HCT116 (cell line): ENCODE results near the gene CARD18. TPM values are rescaled to one million over a fixed set of nuclear protein-coding genes. Genes with fewer than 3 reads are reported as not detected.

Experiments
- ATAC-seq: fragments of 200-7000 bp; cut with Tn5 transposase; 2 replicates; pipeline ENCODE4 v1.9.1; 2020; ENCODE audit warnings: mild to moderate bottlenecking, moderate library complexity
- BruUV-seq: library from RNA; stranded (reverse); fragments of 400-500 nt; replicated peaks from 2 replicates; lab custom pipeline; 2021; lab: Mats Ljungman, UMichigan
- CTCF ChIA-PET: fragments of 300-600 bp; sonication (Branson Sonifier 250); formaldehyde crosslinking; loops from one replicate; lab custom pipeline; 2021; ENCODE audit warnings: antibody characterized with exemption; lab: Charles Lee
- POLR2A ChIA-PET: fragments of 300-600, 350-600 bp; sonication (Branson Sonifier 250); formaldehyde crosslinking; loops from one replicate; lab custom pipeline; 2021; ENCODE audit warnings: antibody characterized with exemption; lab: Charles Lee
- RAD21 ChIA-PET, 2 experiments: fragments of 300-600 bp; sonication (Branson Sonifier 250); formaldehyde crosslinking; loops; one replicate each; lab custom pipeline; 2023; ENCODE audit warnings: low total read pairs in 2 of 2; ENCODE audit not compliant: uncharacterized antibody in 2 of 2, unreplicated experiment in 2 of 2, low non-redundant PET in 1 of 2; lab: Charles Lee
- DNase-seq: peaks from one replicate; pipeline ENCODE4 v3.0.0-alpha.2; 2010; ENCODE audit warnings: low read depth, low spot score
- H2AFZ ChIP-seq: fragments of 200-600 bp; shearing (Covaris generic), sonication (generic); 2 replicates; pipeline ENCODE4 v1.6.1; 2017; ENCODE audit warnings: low read depth, mixed run types, mixed read lengths, antibody characterized with exemption, low read length; ENCODE audit not compliant: poor library complexity, severe bottlenecking
- H3K27ac ChIP-seq: 2 replicates; pipeline ENCODE4 v1.5.1; 2012; ENCODE audit warnings: low read depth, low read length
- H3K27me3 ChIP-seq: fragments of 200-600 bp; sonication (generic); 2 replicates; pipeline ENCODE4 v1.6.1; 2016; ENCODE audit warnings: mixed run types, low read length, mixed read lengths; ENCODE audit not compliant: insufficient read depth
- H3K36me3 ChIP-seq, 2 experiments: fragments of 200-500 bp in 1 of 2; fragments of 200-600 bp in 1 of 2; sonication (Bioruptor generic) in 1 of 2; sonication (generic) in 1 of 2; 2 replicates each; pipeline versions ENCODE4 v1.5.1 to v1.6.1; 2014 to 2016; ENCODE audit warnings: low read length in 2 of 2, inconsistent platforms in 1 of 2, mixed read lengths in 1 of 2, mixed run types in 1 of 2; ENCODE audit not compliant: insufficient read depth in 2 of 2, control insufficient read depth in 1 of 2
- H3K4me1 ChIP-seq, 2 experiments: fragments of 200-600 bp in 1 of 2; sonication (generic) in 1 of 2; 2 replicates each; pipeline versions ENCODE4 v1.5.1 to v1.6.1; 2012 to 2017; ENCODE audit warnings: low read length in 2 of 2, inconsistent platforms in 1 of 2, mild to moderate bottlenecking in 1 of 2, mixed read lengths in 1 of 2, mixed run types in 1 of 2, moderate library complexity in 1 of 2; ENCODE audit not compliant: insufficient read depth in 2 of 2, control insufficient read depth in 1 of 2
- H3K4me2 ChIP-seq: fragments of 200-600 bp; sonication (generic); 2 replicates; pipeline ENCODE4 v1.6.1; 2017; ENCODE audit warnings: mixed run types, low read length, mixed read lengths
- H3K4me3 ChIP-seq, 2 experiments: fragments of 200-600 bp in 1 of 2; sonication (generic) in 1 of 2; replicated peaks in 1 of 2; 2 replicates each; pipeline ENCODE4 v1.5.1; 2011 to 2016; ENCODE audit warnings: low read length in 2 of 2, control low read depth in 1 of 2, low read depth in 1 of 2, mild to moderate bottlenecking in 1 of 2, mixed read lengths in 1 of 2, mixed run types in 1 of 2
- H3K79me2 ChIP-seq: fragments of 200-600 bp; sonication (generic); 2 replicates; pipeline ENCODE4 v1.6.1; 2017; ENCODE audit warnings: mild to moderate bottlenecking, mixed run types, low read length, moderate library complexity, mixed read lengths; ENCODE audit not compliant: insufficient read depth
- H3K9ac ChIP-seq: fragments of 200-600 bp; sonication (generic); 2 replicates; pipeline ENCODE4 v1.6.1; 2016; ENCODE audit warnings: low read length, mixed read lengths
- H3K9me2 ChIP-seq: fragments of 200-600 bp; sonication (generic), shearing (Covaris generic); 2 replicates; pipeline ENCODE4 v1.6.1; 2017; ENCODE audit warnings: mixed run types, mild to moderate bottlenecking, moderate library complexity; ENCODE audit not compliant: insufficient read depth
- H3K9me3 ChIP-seq, 2 experiments: fragments of 200-500 bp in 1 of 2; fragments of 200-600 bp in 1 of 2; sonication (Bioruptor generic) in 1 of 2; sonication (generic) in 1 of 2; 2 replicates each; pipeline ENCODE4 v1.6.1; 2014 to 2017; ENCODE audit warnings: low read length in 2 of 2, mixed read lengths in 2 of 2, inconsistent platforms in 1 of 2, low read depth in 1 of 2, mild to moderate bottlenecking in 1 of 2, mixed run types in 1 of 2, moderate library complexity in 1 of 2; ENCODE audit not compliant: control insufficient read depth in 1 of 2, insufficient read depth in 1 of 2
- H4K20me1 ChIP-seq: fragments of 200-600 bp; sonication (generic), shearing (Covaris generic); 2 replicates; pipeline ENCODE4 v1.6.1; 2017; ENCODE audit warnings: mixed run types, mild to moderate bottlenecking, moderate library complexity; ENCODE audit not compliant: insufficient read depth
- ATF3 ChIP-seq: IDR thresholded peaks from 2 replicates; pipeline ENCODE4 v1.6.1; 2012
- CEBPB ChIP-seq: IDR thresholded peaks from 2 replicates; pipeline ENCODE4 v1.6.1; 2012; ENCODE audit warnings: low read depth
- MAX ChIP-seq: IDR thresholded peaks from 2 replicates; pipeline ENCODE4 v1.6.1; 2012
- POLR2AphosphoS5 ChIP-seq: IDR thresholded peaks from 2 replicates; pipeline ENCODE4 v1.6.1; 2011; ENCODE audit warnings: mild to moderate bottlenecking, low read depth, low read length, moderate library complexity
- RAD21 ChIP-seq: IDR thresholded peaks from 2 replicates; pipeline ENCODE4 v1.6.1; 2012; ENCODE audit warnings: low read depth, mild to moderate bottlenecking
- SIN3A ChIP-seq: IDR thresholded peaks from 2 replicates; pipeline ENCODE4 v1.6.1; 2012; ENCODE audit warnings: low read depth
- SP1 ChIP-seq: IDR thresholded peaks from 2 replicates; pipeline ENCODE4 v1.6.1; 2012; ENCODE audit warnings: low read depth
- TCF7L2 ChIP-seq: IDR thresholded peaks from 2 replicates; pipeline ENCODE4 v1.7.0; 2011; ENCODE audit warnings: borderline replicate concordance, inconsistent platforms; ENCODE audit not compliant: insufficient read depth, insufficient read length; ENCODE audit errors: extremely low read depth
- YY1 ChIP-seq: IDR thresholded peaks from 2 replicates; pipeline ENCODE4 v1.6.1; 2011; ENCODE audit warnings: low read length, low read depth, moderate library complexity, mild to moderate bottlenecking; ENCODE audit not compliant: insufficient replicate concordance; ENCODE audit errors: extremely low read depth
- ZBTB33 ChIP-seq: IDR thresholded peaks from 2 replicates; pipeline ENCODE4 v1.6.1; 2011; ENCODE audit warnings: mild to moderate bottlenecking, low read length, moderate library complexity; ENCODE audit not compliant: insufficient replicate concordance; ENCODE audit errors: extremely low read depth
- ZFX ChIP-seq: fragments of 450-650 bp; IDR thresholded peaks from 2 replicates; pipeline ENCODE4 v1.6.1; 2017
- intact Hi-C: fragments of 100-400 bp; cut with micrococcal nuclease; formaldehyde crosslinking; loops from 2 replicates; pipeline ENCODE4 v1.10.0; 2022
- total RNA-seq: library from RNA; stranded (reverse); gene quantifications from one replicate; pipeline ENCODE4 v1.2.1, GENCODE V29; 2021; ENCODE audit not compliant: unreplicated experiment

Gene CARD18
- total RNA-seq, 1 experiment from 2014 or later = not detected

- H3K9ac ChIP-seq = no peak overlapping the region
- ATAC-seq = no peak
- no peak overlapping the region for H3K4me2 ChIP-seq
- H3K27me3 ChIP-seq = no peaks in the 10 kb centered on the region
- no peak overlapping the region for H2AFZ ChIP-seq
- POLR2A ChIA-PET = no interaction called here
- no peak overlapping the region for H3K27ac ChIP-seq
- no peaks in the 10 kb centered on the region for H3K4me1 ChIP-seq
- no peaks in the 10 kb centered on the region for H3K9me3 ChIP-seq
- RAD21 ChIA-PET = no interaction called here
- no peaks in the 10 kb centered on the region for H3K9me2 ChIP-seq
- BruUV-seq = no TSS peak
- H3K79me2 ChIP-seq = no peaks in the 10 kb centered on the region
- H3K4me3 ChIP-seq = no peak overlapping the region
- TF ChIP-seq SP1 = no peak
- TF ChIP-seq YY1 = no peak
- TF ChIP-seq TCF7L2 = no peak
- TF ChIP-seq SIN3A = no peak
- no peak for TF ChIP-seq ATF3
- no peak for TF ChIP-seq MAX
- TF ChIP-seq ZBTB33 = no peak
- no peak for TF ChIP-seq POLR2AphosphoS5
- TF ChIP-seq CEBPB = no peak
- no peak for TF ChIP-seq ZFX
- no peak for TF ChIP-seq RAD21
- H3K36me3 ChIP-seq = no peaks in the 10 kb centered on the region
- no peaks in the 10 kb centered on the region for H4K20me1 ChIP-seq
- no peak for DNase-seq
- CTCF ChIA-PET = no interaction called here
- intact Hi-C loops = no loop called here
Observed at GRCh38 chr11:105156720-105157119, 17.2 kb upstream of the CARD18 start.
